T-helper 1 cell treated with Interleukin-12 subunit alpha and Interleukin-12 subunit beta and Interleukin-4 antibody, amounts not matched to agents 30 μg/mL and 1 μg/mL, for 36 hours (primary cell): ENCODE measurements around the gene GNB2.

ENCODE experiments used
- H3K27ac Mint-ChIP-seq: one replicate; pipeline ENCODE4 v1.8.0; 2021; ENCODE audit warnings: mild to moderate bottlenecking, mixed read lengths
- H3K27me3 Mint-ChIP-seq: one replicate; pipeline ENCODE4 v1.8.0; 2021; ENCODE audit warnings: low read depth, mixed read lengths
- H3K36me3 Mint-ChIP-seq: one replicate; pipeline ENCODE4 v1.8.0; 2021; ENCODE audit warnings: low read depth, mixed read lengths
- H3K4me1 Mint-ChIP-seq: one replicate; pipeline ENCODE4 v1.8.0; 2021; ENCODE audit warnings: low read depth, mixed read lengths
- H3K4me3 Mint-ChIP-seq: one replicate; pipeline ENCODE4 v1.8.0; 2021; ENCODE audit warnings: mild to moderate bottlenecking, moderate library complexity, mixed read lengths
- H3K9me3 Mint-ChIP-seq: one replicate; pipeline ENCODE4 v1.8.0; 2021; ENCODE audit warnings: mixed read lengths

GNB2 gene

DNA sequence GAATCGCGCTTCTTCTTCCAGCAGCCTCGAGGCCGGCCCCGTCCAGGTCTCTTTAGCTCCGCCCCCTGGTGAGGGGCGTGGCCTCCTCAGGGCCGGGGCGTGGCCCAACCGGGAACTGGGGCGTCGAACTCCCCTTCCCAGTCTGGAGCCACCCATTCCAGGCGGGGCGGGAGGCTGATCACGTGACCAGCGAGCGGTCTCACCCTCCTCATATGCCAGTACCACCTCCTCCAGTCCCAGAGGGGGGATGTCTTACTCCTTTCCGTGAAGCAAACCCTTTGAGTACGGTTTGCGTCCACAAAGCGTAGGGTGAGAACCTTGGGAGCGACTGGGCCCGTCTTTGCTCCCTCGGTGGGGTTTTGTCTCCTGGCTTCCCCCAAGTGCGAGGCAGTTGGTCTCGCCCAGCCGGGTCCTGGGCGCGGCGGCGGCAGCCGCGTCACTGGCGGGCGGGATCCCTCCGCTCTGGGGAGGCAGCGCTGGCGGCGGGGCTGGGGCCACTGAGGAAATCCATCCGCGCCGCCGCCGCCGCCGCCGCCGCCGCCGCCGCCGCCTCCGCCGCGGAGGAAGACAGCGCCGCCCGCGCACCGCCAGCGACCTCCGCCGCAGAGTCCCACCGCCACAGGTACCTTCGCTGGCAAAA is at the start of gene GNB2:
Gene GNB2 (plus strand): TSS at position 439 of the 640 bp plus-strand sequence. CDS start 2,526 bp downstream, outside the sequence.
- H3K36me3 Mint-ChIP-seq: peaks cover 11% of the 10 kb centered on the region
- no peaks in the 10 kb centered on the region for H3K9me3 Mint-ChIP-seq
- H3K27me3 Mint-ChIP-seq: peaks cover 19% of the 10 kb centered on the region
- peak within 1 kb of the TSS; percentile 93 for H3K27ac Mint-ChIP-seq
- H3K4me1 Mint-ChIP-seq: peaks cover 5% of the 10 kb centered on the region
- H3K4me3 Mint-ChIP-seq: peak within 1 kb of the TSS; percentile 98

DNA sequence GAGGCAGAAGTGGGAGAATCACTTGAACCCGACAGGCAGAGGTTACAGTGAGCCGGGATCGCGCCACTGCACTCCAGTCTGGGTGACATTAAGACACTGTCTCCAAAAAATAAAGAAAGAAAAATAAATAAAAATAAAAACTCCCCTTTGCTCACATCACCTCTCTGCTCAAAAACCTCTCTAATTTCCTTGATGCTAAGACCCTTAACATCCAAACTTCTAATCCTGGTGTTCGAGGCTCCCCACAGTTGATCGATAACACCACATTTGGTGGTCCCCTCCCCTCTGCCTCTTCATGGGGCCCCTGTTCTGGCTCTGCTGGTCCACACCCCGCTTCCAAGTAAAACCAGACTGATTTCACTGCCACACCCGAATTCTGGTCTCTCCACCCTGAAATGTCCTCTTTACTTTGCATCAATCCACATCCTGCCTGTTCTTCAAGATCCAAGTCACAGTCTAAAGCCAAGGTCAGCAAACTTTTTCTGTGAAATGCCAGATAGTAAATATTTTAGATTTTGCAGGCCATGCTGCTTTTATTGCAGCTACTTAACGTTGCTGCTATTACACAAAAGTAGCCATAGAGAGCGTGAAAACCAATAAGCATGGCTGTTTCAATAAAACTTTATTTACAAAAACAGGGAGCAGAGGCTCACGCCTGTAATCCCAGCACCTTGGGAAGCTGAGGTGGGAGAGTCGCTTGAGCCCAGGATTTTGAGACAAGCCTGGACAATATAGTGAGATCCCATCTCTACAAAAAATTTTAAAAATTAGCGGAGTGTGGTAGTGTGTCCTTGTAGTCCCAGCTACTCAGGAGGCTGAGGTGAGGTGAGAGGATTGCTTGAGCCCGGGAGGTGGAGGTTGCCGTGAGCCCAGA is 49.4 kb upstream of the GNB2 start:
- H3K36me3 Mint-ChIP-seq: peaks cover 18% of the 10 kb centered on the region
- no peaks in the 10 kb centered on the region for H3K27me3 Mint-ChIP-seq
- H3K4me1 Mint-ChIP-seq: peaks cover 36% of the 10 kb centered on the region
- H3K4me3 Mint-ChIP-seq: peak overlapping the region; percentile 52
- peak overlapping the region; percentile 87 for H3K27ac Mint-ChIP-seq
- no peaks in the 10 kb centered on the region for H3K9me3 Mint-ChIP-seq

DNA sequence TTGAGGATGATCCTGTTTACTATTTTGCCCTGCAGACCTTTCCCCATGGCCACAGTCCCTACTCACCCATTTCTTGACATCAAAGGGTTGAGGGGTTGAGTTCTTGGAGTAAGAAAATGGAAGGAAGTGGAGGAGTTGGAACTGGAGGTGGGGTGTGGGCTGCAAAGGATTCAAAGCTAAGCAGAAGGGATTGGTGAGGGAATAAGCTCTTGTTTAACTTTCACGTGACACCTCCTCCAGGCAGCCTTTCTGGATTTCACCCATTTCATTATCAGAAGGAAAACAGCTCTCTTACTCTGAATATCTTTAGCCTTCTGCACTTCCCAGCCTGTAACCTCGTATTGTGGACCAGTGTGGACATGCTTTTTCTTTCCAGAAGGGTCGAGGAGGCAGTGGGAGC is 47.5 kb upstream of the GNB2 start:
- peak overlapping the region; percentile 77 for H3K27ac Mint-ChIP-seq
- H3K27me3 Mint-ChIP-seq: no peaks in the 10 kb centered on the region
- peaks cover 45% of the 10 kb centered on the region for H3K4me1 Mint-ChIP-seq
- no peaks in the 10 kb centered on the region for H3K9me3 Mint-ChIP-seq
- peak overlapping the region; percentile 19 for H3K4me3 Mint-ChIP-seq
- peaks cover 18% of the 10 kb centered on the region for H3K36me3 Mint-ChIP-seq

DNA sequence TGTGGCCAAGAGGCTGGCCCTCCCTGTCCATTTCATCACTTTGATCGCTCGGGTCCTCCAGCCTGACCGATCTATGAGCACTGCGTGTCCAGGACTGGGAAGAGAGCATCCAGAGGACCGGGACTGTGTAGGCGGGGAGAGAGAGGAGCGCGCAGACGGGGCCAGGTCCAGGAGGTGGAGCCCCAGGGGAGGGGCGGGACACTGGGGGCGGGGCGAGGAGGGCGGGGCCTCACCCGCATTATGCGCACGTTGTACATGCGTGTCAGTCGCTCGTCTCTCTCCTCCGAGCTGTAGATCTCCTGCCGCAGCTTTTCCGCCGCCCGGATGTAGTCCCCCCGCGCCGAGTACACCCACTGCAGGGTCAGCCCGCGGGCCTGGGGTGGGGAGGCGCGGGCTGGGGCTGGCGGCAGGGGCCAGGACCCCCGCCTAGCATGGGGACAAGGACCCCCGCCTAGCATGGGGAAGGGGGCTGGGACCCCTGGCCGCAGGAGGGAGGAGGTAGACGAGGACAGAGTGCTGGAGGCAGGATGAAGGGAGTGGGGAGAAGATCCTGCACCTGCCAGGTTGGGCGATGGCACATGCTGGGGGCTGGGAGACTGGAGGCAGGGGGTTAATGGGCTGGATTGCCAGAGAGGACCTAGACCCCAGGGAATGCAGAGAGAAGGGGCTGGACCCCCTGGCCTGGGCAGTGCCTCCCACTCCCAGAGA is 46.9 kb upstream of the GNB2 start:
- Mint-ChIP-seq H3K27me3 (no peaks in the 10 kb centered on the region), H3K9me3 (no peaks in the 10 kb centered on the region), H3K27ac (peak overlapping the region; percentile 79), H3K36me3 (peaks cover 15% of the 10 kb centered on the region), H3K4me3 (peak overlapping the region; percentile 75), H3K4me1 (peaks cover 44% of the 10 kb centered on the region)

DNA sequence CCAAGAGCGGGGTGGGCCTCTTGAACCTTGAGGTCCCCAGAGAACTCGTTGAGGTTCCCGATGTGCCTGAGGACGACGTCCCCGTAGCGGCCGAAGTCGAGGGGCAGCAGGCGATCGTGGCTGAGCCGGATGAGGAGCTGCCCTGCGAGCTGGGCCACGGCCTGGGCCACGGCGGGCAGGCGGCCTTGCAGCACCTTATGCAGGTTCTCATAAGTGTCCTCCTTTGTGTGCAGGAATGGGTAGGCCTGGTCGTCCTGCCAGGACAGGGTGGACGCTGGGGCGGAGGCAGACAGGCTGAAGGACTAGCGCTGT is 46.3 kb upstream of the GNB2 start:
- H3K4me1 Mint-ChIP-seq: peaks cover 45% of the 10 kb centered on the region
- peaks cover 10% of the 10 kb centered on the region for H3K36me3 Mint-ChIP-seq
- H3K27ac Mint-ChIP-seq: no peak overlapping the region
- H3K27me3 Mint-ChIP-seq: no peaks in the 10 kb centered on the region
- H3K9me3 Mint-ChIP-seq: no peaks in the 10 kb centered on the region
- H3K4me3 Mint-ChIP-seq: peak overlapping the region; percentile 75

DNA sequence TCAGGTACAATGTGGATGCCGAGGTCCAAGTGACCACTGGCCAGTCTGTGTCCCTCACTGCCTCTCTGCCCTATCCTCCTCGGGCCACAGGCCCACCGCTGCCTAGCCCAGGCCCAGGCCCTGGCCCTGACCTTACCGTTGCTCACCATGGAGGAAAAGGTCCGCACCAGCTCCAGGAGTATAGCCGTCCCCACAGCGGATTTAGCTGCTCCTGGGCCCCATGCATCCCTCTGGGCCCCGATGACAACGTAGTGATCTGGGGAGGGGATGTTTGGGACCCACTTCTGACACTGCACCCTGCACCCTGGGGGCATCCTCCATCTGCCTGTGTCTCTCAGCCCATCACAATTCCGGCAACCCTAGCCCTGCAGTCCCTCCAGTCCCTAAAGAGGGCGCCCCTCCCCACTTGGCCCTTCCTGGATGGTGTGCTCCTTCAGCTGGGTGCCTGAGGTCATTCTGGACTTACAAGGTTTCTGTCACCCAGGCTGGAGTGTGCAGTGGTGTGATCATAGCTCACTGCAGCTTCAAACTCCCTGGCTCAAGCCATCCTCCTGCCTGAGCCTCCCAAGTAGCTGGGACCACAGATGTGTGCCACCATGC is 44.3 kb upstream of the GNB2 start:
- H3K4me3 Mint-ChIP-seq: peak overlapping the region; percentile 37
- H3K27ac Mint-ChIP-seq: peak overlapping the region; percentile 52

DNA sequence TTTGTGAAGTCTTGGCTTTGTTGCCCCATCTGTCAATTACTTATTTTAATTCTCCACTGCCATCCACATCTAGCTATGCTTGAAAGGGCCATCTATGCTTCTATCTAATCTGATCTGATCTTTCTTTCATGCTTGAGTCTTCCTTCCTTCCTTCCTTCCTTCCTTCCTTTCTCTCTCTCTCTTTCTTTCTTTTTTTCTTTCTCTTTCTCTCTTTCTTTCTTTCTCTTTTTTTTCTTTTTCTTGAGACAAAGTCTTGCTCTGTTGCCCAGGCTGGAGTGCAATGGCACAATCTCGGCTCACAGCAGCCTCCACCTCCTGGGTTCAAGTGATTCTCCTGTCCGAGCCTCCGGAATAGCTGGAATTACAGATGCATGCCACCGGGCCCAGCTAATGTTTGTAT is 43.5 kb upstream of the GNB2 start:
- H3K27ac Mint-ChIP-seq: peak overlapping the region; percentile 23
- H3K4me1 Mint-ChIP-seq: peaks cover 46% of the 10 kb centered on the region
- peaks cover 2% of the 10 kb centered on the region for H3K36me3 Mint-ChIP-seq
- no peaks in the 10 kb centered on the region for H3K9me3 Mint-ChIP-seq
- no peaks in the 10 kb centered on the region for H3K27me3 Mint-ChIP-seq
- no peak overlapping the region for H3K4me3 Mint-ChIP-seq

More for the DNA sequence above, 44.3 kb upstream of the GNB2 start:
- H3K27me3 Mint-ChIP-seq: no peaks in the 10 kb centered on the region
- H3K36me3 Mint-ChIP-seq: peaks cover 3% of the 10 kb centered on the region
- H3K4me1 Mint-ChIP-seq: peaks cover 51% of the 10 kb centered on the region
- H3K9me3 Mint-ChIP-seq: no peaks in the 10 kb centered on the region

DNA sequence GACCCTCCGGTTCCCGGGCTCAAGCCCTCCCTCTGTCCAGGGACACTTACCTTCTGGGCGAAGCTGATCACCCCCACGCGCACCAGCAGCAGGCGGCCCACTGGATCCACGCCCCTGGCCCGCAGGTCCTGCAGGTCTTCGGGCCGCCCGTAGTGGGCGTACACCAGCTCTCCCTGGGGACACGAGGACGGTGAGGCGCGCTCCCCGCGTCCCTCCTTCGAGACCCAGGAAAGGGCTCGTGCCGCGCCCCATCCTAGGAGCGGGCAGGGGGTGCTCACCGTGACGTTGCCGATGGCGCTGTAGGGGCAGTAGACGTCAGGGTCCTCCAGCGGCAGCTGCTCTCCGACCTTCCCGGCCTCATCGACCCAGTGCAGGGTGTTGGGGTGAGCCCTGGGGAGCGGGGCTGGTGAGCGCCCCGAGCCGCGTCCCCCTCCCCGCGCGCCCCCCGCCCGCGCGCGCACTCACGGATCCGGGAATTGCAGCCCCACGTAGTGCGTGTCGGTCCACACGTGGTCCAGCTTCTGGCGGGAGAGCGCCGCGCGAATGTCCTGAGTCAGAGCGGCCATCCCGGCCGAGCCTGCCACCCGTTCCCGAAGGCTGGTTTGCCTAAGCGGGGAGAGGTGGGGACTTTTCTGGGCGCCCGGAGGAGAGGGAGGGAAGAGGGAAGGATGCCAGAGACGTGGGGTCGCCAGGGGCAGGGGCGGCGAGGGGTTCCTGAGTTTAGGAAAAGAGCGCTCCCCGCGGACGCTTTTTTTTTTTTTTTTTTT is 40.4 kb upstream of the GNB2 start:
- Mint-ChIP-seq H3K27me3 (no peaks in the 10 kb centered on the region), H3K27ac (peak overlapping the region; percentile 90), H3K4me3 (peak overlapping the region; percentile 88), H3K4me1 (peaks cover 32% of the 10 kb centered on the region), H3K36me3 (no peaks in the 10 kb centered on the region), H3K9me3 (no peaks in the 10 kb centered on the region)

DNA sequence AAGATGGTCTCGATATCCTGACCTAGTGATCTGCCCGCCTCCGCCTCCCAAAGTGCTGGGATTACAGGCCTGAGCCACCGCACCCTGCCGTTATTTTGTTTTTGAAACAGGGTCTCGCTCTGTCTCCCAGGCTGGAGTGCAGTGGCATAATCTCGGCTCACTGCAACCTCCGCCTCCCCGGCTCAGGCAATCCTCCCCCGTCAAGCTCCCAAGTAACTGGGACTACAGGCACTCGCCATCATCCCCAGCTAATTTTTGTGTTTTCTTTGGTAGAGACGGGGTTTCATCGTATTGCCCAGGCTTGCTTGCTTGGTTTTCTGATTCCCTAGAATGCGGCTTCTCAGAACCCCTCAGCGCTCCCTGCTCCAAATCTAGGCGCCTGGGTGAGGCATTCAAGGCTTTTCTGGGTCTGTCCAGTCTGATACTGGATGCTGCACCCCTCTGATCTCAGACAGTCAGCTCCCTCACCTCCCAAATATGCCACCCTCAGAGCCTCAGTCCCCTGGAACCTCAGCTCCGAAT is 33.5 kb upstream of the GNB2 start:
- Mint-ChIP-seq H3K9me3 (no peaks in the 10 kb centered on the region), H3K4me1 (no peaks in the 10 kb centered on the region), H3K27me3 (peaks cover under 1% of the 10 kb centered on the region), H3K4me3 (no peak overlapping the region), H3K27ac (no peak overlapping the region), H3K36me3 (no peaks in the 10 kb centered on the region)

DNA sequence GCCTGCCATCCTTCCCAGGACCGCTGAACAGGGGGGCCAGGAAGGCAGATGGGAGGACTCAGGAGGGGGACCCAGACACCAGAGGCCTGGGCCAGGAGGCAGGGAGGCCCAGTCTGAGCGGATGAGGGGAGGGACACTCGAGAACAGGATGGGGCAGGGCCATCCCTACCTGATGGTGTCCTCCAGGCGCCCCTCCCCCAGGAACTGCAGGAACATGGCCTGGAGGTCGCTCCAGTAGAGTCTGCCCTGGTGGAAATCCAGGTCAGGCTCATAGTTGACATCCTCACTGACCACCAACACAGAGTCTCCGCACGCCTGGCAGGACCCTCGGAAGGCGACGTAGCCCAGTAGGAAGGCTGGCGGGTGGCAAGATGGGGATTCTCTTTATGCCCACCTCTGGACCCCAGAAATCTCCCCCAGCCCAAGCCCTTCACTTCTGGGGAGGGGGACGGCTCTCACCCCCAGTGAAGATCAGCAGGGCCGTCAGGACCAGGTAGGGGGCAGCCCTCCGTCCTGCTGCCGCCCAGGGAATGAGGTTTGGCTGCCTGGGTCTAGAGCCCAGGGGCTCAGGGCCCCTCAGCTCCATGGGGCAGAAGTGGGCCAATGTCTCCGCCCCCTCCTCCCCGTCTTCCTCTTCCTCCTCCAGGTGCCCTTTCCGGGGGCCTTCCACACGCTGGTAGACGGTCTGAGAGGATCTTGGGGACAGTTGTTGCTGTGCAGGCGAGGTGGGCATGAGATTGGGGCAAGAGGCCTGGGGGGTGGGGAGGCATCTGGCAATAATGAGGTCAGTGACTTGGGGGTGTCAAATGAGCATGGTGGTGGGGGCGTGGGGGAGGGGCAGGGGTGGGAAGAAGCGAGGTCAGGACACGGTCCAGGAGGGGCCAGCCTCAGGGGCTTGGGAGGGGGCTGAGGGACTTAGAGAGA is 32.8 kb upstream of the GNB2 start:
- no peak overlapping the region for H3K4me3 Mint-ChIP-seq
- no peaks in the 10 kb centered on the region for H3K36me3 Mint-ChIP-seq
- peaks cover 6% of the 10 kb centered on the region for H3K27me3 Mint-ChIP-seq
- H3K27ac Mint-ChIP-seq: no peak overlapping the region
- H3K9me3 Mint-ChIP-seq: no peaks in the 10 kb centered on the region
- no peaks in the 10 kb centered on the region for H3K4me1 Mint-ChIP-seq

DNA sequence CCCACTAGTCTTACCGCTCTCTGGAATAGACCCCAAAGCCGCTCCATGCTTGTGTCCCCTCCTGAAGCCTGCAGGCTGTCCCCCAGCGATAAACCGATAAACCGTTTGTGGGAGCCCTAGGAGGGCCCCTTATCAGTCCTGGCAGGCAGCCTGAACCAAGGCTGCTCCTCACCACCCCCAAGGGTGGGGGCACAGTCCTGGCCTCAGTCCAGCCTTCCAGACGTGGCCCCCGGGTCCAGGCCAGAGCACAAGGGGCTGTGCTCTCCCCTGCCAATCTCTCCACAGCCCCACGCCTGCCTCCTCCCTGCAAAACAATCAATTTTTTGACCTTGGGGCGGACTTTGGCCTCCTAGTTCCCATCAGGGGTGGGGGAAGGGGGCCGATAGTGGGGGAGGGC is 32.1 kb upstream of the GNB2 start, which contains the start of gene TFR2:
Gene TFR2 (minus strand): TSS at position 90 of the 397 bp plus-strand sequence. CDS start 43 bp downstream, at position 47.
- no peak within 1 kb of the TSS for H3K27ac Mint-ChIP-seq
- no peaks in the 10 kb centered on the region for H3K9me3 Mint-ChIP-seq
- peaks cover 11% of the 10 kb centered on the region for H3K27me3 Mint-ChIP-seq
- H3K4me1 Mint-ChIP-seq: no peaks in the 10 kb centered on the region
- H3K4me3 Mint-ChIP-seq: no peak within 1 kb of the TSS
- no peaks in the 10 kb centered on the region for H3K36me3 Mint-ChIP-seq

DNA sequence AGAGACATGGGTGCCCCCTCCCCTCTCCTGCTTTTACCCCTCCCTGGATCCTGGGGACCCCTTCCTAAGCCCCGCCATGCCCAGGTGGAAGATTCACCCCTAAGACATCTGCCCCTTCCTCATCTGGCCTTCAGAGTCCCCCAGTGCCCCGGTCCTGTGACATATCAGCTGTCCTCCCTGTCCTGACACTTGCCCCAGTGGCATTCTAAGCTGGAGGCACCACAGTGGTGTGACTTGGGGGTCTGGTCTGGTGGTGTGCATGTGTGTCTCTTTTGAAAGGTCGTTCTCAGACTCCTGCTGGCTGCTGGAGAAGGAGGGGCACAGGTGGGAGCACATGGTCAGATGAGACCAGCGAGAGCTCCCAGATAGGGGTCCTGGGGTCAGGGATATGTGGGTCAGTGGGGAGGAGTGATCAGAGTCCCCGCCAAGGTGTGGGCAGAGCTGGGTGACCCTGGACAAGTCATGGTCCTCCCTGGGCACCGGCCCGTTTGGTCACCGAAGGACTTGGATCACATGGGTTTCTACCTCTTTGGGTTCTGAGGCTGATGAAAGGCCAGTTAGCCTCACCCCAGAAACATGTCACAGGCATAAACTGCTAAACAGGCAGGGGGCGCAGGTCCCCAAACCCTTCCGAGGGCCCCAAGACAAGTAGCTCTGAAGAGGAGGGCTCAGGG is 31.5 kb upstream of the GNB2 start:
- no peak overlapping the region for H3K27ac Mint-ChIP-seq
- H3K36me3 Mint-ChIP-seq: no peaks in the 10 kb centered on the region
- no peaks in the 10 kb centered on the region for H3K4me1 Mint-ChIP-seq
- H3K9me3 Mint-ChIP-seq: no peaks in the 10 kb centered on the region
- H3K27me3 Mint-ChIP-seq: peaks cover 11% of the 10 kb centered on the region
- H3K4me3 Mint-ChIP-seq: no peak overlapping the region
